Calu3 (cell line): ENCODE measurements around the gene WARS2. TPM values are rescaled to one million over a fixed set of nuclear protein-coding genes. Genes with fewer than 3 reads are reported as not detected.

Source experiments
- BruUV-seq: library from RNA; stranded (reverse); fragments of 400-500 nt; replicated peaks from 2 replicates; lab custom pipeline; 2021; lab: Mats Ljungman, UMichigan
- CTCF ChIA-PET: fragments of 300-600 bp; sonication (Branson Sonifier 250); formaldehyde crosslinking; loops from one replicate; lab custom pipeline; 2022; ENCODE audit warnings: antibody characterized with exemption; lab: Charles Lee
- DNase-seq: peaks from one replicate; pipeline ENCODE4 v3.0.0; 2022
- H3K27ac Mint-ChIP-seq: one replicate; pipeline ENCODE4 v1.8.0; 2022; ENCODE audit warnings: mixed read lengths; ENCODE audit not compliant: unreplicated experiment
- H3K27me3 Mint-ChIP-seq: one replicate; pipeline ENCODE4 v1.8.0; 2022; ENCODE audit warnings: mixed read lengths; ENCODE audit not compliant: unreplicated experiment
- H3K36me3 Mint-ChIP-seq: one replicate; pipeline ENCODE4 v1.8.0; 2022; ENCODE audit warnings: mild to moderate bottlenecking, moderate library complexity, mixed read lengths; ENCODE audit not compliant: insufficient read depth, unreplicated experiment
- H3K4me1 Mint-ChIP-seq: one replicate; pipeline ENCODE4 v1.8.0; 2022; ENCODE audit warnings: mild to moderate bottlenecking, low read depth, mixed read lengths; ENCODE audit not compliant: unreplicated experiment
- H3K4me3 Mint-ChIP-seq: one replicate; pipeline ENCODE4 v1.8.0; 2022; ENCODE audit warnings: mild to moderate bottlenecking, low read depth, moderate library complexity, mixed read lengths; ENCODE audit not compliant: unreplicated experiment
- H3K9me3 Mint-ChIP-seq: one replicate; pipeline ENCODE4 v1.8.0; 2022; ENCODE audit warnings: low read depth, mixed read lengths; ENCODE audit not compliant: unreplicated experiment
- CTCF ChIP-seq: fragments of 200-600 bp; IDR thresholded peaks from one replicate; pipeline ENCODE4 v1.8.0; 2022; ENCODE audit warnings: antibody characterized with exemption; ENCODE audit not compliant: unreplicated experiment
- intact Hi-C: fragments of 100-400 bp; cut with micrococcal nuclease; formaldehyde crosslinking; loops from one replicate; pipeline ENCODE4 v1.10.0; 2022; ENCODE audit not compliant: unreplicated experiment
- total RNA-seq: library from RNA; stranded (reverse); gene quantifications from 2 replicates; pipeline ENCODE4 v1.2.3, GENCODE V29; 2022

Gene WARS2
- total RNA-seq, 1 experiment from 2014 or later = 7.8 TPM

GRCh38 chr1:118984086-118984721 is 156.2 kb downstream of the WARS2 start:
- Mint-ChIP-seq H3K27me3 (no peaks in the 10 kb centered on the region), H3K36me3 (no peaks in the 10 kb centered on the region), H3K4me1 (no peaks in the 10 kb centered on the region), H3K4me3 (no peak overlapping the region), H3K9me3 (peaks cover 9% of the 10 kb centered on the region), H3K27ac (no peak overlapping the region)
- intact Hi-C loops = no loop called here
- no peak for TF ChIP-seq CTCF
- no peak for DNase-seq
- no TSS peak for BruUV-seq
- CTCF ChIA-PET = no interaction called here

DNA sequence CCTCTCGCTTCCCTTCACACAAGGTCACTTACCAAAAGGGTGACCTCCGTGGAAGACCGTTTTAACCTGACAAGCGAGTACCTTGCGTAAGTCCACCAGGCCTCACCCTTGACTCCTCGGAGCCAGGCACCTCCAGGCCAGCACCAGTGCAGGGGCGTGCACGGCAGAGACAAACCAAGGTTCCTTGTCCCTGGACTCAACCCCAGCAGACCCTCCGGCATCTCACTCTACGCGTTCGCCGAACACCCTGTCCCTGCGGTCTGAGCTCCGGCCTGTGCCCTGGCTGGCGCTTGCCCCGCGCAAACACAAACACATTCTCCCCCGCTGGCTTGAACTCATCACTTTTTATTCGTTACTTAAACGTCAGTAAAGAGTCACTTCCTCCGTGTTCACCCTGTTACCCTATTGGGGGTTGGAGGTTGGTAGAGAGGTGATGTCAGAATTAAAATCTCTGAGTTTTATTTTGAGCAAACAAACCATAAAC is 156.9 kb downstream of the WARS2 start:
- Mint-ChIP-seq H3K36me3 (no peaks in the 10 kb centered on the region), H3K9me3 (peaks cover 9% of the 10 kb centered on the region), H3K27ac (no peak overlapping the region), H3K27me3 (no peaks in the 10 kb centered on the region), H3K4me3 (no peak overlapping the region), H3K4me1 (no peaks in the 10 kb centered on the region)
- no peak for TF ChIP-seq CTCF
- CTCF ChIA-PET = no interaction called here
- BruUV-seq = no TSS peak
- intact Hi-C loops = no loop called here
- no peak for DNase-seq

GRCh38 chr1:118982821-118983557 is 157.5 kb downstream of the WARS2 start:
- no peaks in the 10 kb centered on the region for H3K27me3 Mint-ChIP-seq
- intact Hi-C loops = no loop called here
- no peak for DNase-seq
- no peak overlapping the region for H3K4me3 Mint-ChIP-seq
- CTCF ChIA-PET = no interaction called here
- no peak overlapping the region for H3K27ac Mint-ChIP-seq
- TF ChIP-seq CTCF = no peak
- BruUV-seq = no TSS peak
- H3K4me1 Mint-ChIP-seq = no peaks in the 10 kb centered on the region
- H3K36me3 Mint-ChIP-seq = no peaks in the 10 kb centered on the region
- peaks cover 9% of the 10 kb centered on the region for H3K9me3 Mint-ChIP-seq

DNA sequence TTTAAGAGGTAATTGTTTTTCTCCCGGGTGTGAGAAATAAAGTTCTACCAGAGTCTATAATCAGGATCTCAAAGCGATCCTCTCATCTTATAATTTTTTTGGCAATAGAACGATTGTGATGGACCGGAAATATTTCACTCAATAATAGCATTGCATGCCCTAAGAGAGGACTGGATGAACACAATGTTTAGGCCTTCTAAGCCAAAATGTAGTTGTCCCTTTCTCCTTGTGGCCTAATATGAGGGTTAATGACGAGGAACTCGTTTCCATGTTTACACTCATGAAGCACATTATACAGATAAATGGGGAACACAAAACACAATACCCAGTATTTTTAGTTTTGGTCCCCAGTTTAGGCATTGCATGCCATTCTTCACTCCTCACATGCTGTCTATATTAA is 158.2 kb downstream of the WARS2 start:
- H3K36me3 Mint-ChIP-seq = no peaks in the 10 kb centered on the region
- no peak for DNase-seq
- no peak overlapping the region for H3K27ac Mint-ChIP-seq
- H3K9me3 Mint-ChIP-seq = peaks cover 9% of the 10 kb centered on the region
- CTCF ChIA-PET = no interaction called here
- no TSS peak for BruUV-seq
- intact Hi-C loops = no loop called here
- no peaks in the 10 kb centered on the region for H3K27me3 Mint-ChIP-seq
- TF ChIP-seq CTCF = no peak
- no peaks in the 10 kb centered on the region for H3K4me1 Mint-ChIP-seq
- H3K4me3 Mint-ChIP-seq = no peak overlapping the region
